ENCODE measurements around the gene DDX31.

Gene DDX31

GRCh38 chr9:132547436-132547835 is 122.3 kb downstream of the DDX31 start:
- Histone ChIP-seq H3K4ac (ENCODE audit: low read length) (peak overlapping the region; percentile 55), H2BK12ac (ENCODE audit: low read length) (peak overlapping the region; percentile 99), H3K4me1 (ENCODE audit: control insufficient read depth in 2 of 2, insufficient read depth in 1 of 2, low read depth in 1 of 2, low read length in 2 of 2) (peaks cover 31 to 33% of the 10 kb centered on the region in 2 donors), H3K4me2 (ENCODE audit: insufficient read depth, low read length, poor library complexity, severe bottlenecking) (no peak overlapping the region), H3K79me1 (ENCODE audit: low read depth, low read length) (no peaks in the 10 kb centered on the region), H2BK5ac (ENCODE audit: low read length) (peak overlapping the region; percentile 58), H3K14ac (ENCODE audit: low read length) (no peak overlapping the region), H3K23ac (ENCODE audit: low read depth, low read length, poor library complexity) (no peak overlapping the region), H4K91ac (ENCODE audit: low read depth, low read length, poor library complexity) (no peak overlapping the region), H3K27ac (replicated peaks; ENCODE audit: low read length) (no peak overlapping the region), H3K4me3 (ENCODE audit: low read length in 2 of 2) (no peak overlapping the region), H3K27me3 (ENCODE audit: control insufficient read depth in 3 of 3, insufficient read depth in 3 of 3, low read depth in 1 of 3, low read length in 3 of 3) (peaks cover 0 to 22% (median 0%) of the 10 kb centered on the region in 3 experiments), H2AK5ac (ENCODE audit: low read depth, low read length) (peak overlapping the region; percentile 98), H2AFZ (ENCODE audit: low read length) (no peak overlapping the region), H3K9ac (ENCODE audit: low read depth, low read length, poor library complexity) (peak overlapping the region; percentile 30), H3K9me3 (replicated peaks in 1 of 2; ENCODE audit: control insufficient read depth in 2 of 2, insufficient read depth in 1 of 2, low read depth in 1 of 2, low read length in 2 of 2) (no peaks in the 10 kb centered on the region), H4K8ac (ENCODE audit: low read depth, low read length) (no peak overlapping the region), H2BK15ac (ENCODE audit: low read length) (peak overlapping the region; percentile 97), H3K36me3 (replicated peaks in 1 of 2; ENCODE audit: control insufficient read depth in 2 of 2, insufficient read depth in 2 of 2, low read length in 2 of 2) (no peaks in the 10 kb centered on the region), H3K18ac (ENCODE audit: low read length) (peak overlapping the region; percentile 85), H2BK120ac (ENCODE audit: low read depth, low read length) (peak overlapping the region; percentile 24)
- no peak for DNase-seq (ENCODE audit: low spot score)
- no CpG with 5 or more reads among the region's 13 CpGs for WGBS, 2 donors (ENCODE audit: extremely low coverage in 2 of 2, insufficient read length in 2 of 2, insufficient replicate concordance in 1 of 2)

- no peaks in the 10 kb centered on the region for H3K36me3 ChIP-seq (replicated peaks in 1 of 2; ENCODE audit: control insufficient read depth in 2 of 2, insufficient read depth in 2 of 2, low read length in 2 of 2)
- no peak overlapping the region for H3K27ac ChIP-seq (replicated peaks; ENCODE audit: low read length)
- H2BK120ac ChIP-seq (ENCODE audit: low read depth, low read length) = peak overlapping the region; percentile 24
- peak overlapping the region; percentile 58 for H2BK5ac ChIP-seq (ENCODE audit: low read length)
- H3K4me2 ChIP-seq (ENCODE audit: insufficient read depth, low read length, poor library complexity, severe bottlenecking) = no peak overlapping the region
- H3K23ac ChIP-seq (ENCODE audit: low read depth, low read length, poor library complexity) = peak overlapping the region; percentile 37
- H3K4me3 ChIP-seq (ENCODE audit: low read length in 2 of 2) = no peak overlapping the region
- peak overlapping the region; percentile 87 for H2AFZ ChIP-seq (ENCODE audit: low read length)
- peak overlapping the region; percentile 30 for H3K9ac ChIP-seq (ENCODE audit: low read depth, low read length, poor library complexity)
- H2AK5ac ChIP-seq (ENCODE audit: low read depth, low read length) = peak overlapping the region; percentile 98
- H4K8ac ChIP-seq (ENCODE audit: low read depth, low read length) = no peak overlapping the region
- H2BK12ac ChIP-seq (ENCODE audit: low read length) = peak overlapping the region; percentile 99
- no peaks in the 10 kb centered on the region for H3K79me1 ChIP-seq (ENCODE audit: low read depth, low read length)
- H3K4ac ChIP-seq (ENCODE audit: low read length) = peak overlapping the region; percentile 55
- H3K9me3 ChIP-seq (replicated peaks in 1 of 2; ENCODE audit: control insufficient read depth in 2 of 2, insufficient read depth in 1 of 2, low read depth in 1 of 2, low read length in 2 of 2) = no peaks in the 10 kb centered on the region
- no peak overlapping the region for H3K14ac ChIP-seq (ENCODE audit: low read length)
- H4K91ac ChIP-seq (ENCODE audit: low read depth, low read length, poor library complexity) = no peak overlapping the region
- H3K18ac ChIP-seq (ENCODE audit: low read length) = peak overlapping the region; percentile 85
- peak overlapping the region; percentile 97 for H2BK15ac ChIP-seq (ENCODE audit: low read length)
- no CpG with 5 or more reads among the region's 7 CpGs for whole genome bisulfite sequencing, 2 donors (ENCODE audit: extremely low coverage in 2 of 2, insufficient read length in 2 of 2, insufficient replicate concordance in 1 of 2)
- peaks cover 33 to 34% of the 10 kb centered on the region in 2 donors for H3K4me1 ChIP-seq (ENCODE audit: control insufficient read depth in 2 of 2, insufficient read depth in 1 of 2, low read depth in 1 of 2, low read length in 2 of 2)
- DNase-seq (ENCODE audit: low spot score) = no peak
- H3K27me3 ChIP-seq (ENCODE audit: control insufficient read depth in 3 of 3, insufficient read depth in 3 of 3, low read depth in 1 of 3, low read length in 3 of 3) = peaks cover 0 to 26% (median 0%) of the 10 kb centered on the region in 3 experiments
Observed at GRCh38 chr9:132547052-132547431, 122.7 kb downstream of the DDX31 start.

- Histone ChIP-seq H2BK5ac (ENCODE audit: low read length) (peak overlapping the region; percentile 58), H2BK12ac (ENCODE audit: low read length) (peak overlapping the region; percentile 99), H3K27ac (replicated peaks; ENCODE audit: low read length) (peak overlapping the region; percentile 50), H3K79me1 (ENCODE audit: low read depth, low read length) (no peaks in the 10 kb centered on the region), H3K23ac (ENCODE audit: low read depth, low read length, poor library complexity) (peak overlapping the region; percentile 67), H3K9me3 (replicated peaks in 1 of 2; ENCODE audit: control insufficient read depth in 2 of 2, insufficient read depth in 1 of 2, low read depth in 1 of 2, low read length in 2 of 2) (no peaks in the 10 kb centered on the region), H3K9ac (ENCODE audit: low read depth, low read length, poor library complexity) (no peak overlapping the region), H3K18ac (ENCODE audit: low read length) (peak overlapping the region; percentile 91), H3K4me1 (ENCODE audit: control insufficient read depth in 2 of 2, insufficient read depth in 1 of 2, low read depth in 1 of 2, low read length in 2 of 2) (peaks cover 33% of the 10 kb centered on the region in 2 donors), H2BK15ac (ENCODE audit: low read length) (peak overlapping the region; percentile 97), H2AFZ (ENCODE audit: low read length) (peak overlapping the region; percentile 87), H3K36me3 (replicated peaks in 1 of 2; ENCODE audit: control insufficient read depth in 2 of 2, insufficient read depth in 2 of 2, low read length in 2 of 2) (no peaks in the 10 kb centered on the region), H2AK5ac (ENCODE audit: low read depth, low read length) (peak overlapping the region; percentile 98), H3K4me3 (ENCODE audit: low read length in 2 of 2) (peak overlapping the region in 1 of 2 donors; percentile 37), H2BK120ac (ENCODE audit: low read depth, low read length) (peak overlapping the region; percentile 24), H4K8ac (ENCODE audit: low read depth, low read length) (no peak overlapping the region), H3K14ac (ENCODE audit: low read length) (peak overlapping the region; percentile 51), H3K4ac (ENCODE audit: low read length) (peak overlapping the region; percentile 58), H4K91ac (ENCODE audit: low read depth, low read length, poor library complexity) (no peak overlapping the region), H3K4me2 (ENCODE audit: insufficient read depth, low read length, poor library complexity, severe bottlenecking) (peak overlapping the region; percentile 61), H3K27me3 (ENCODE audit: control insufficient read depth in 3 of 3, insufficient read depth in 3 of 3, low read depth in 1 of 3, low read length in 3 of 3) (peaks cover 0 to 26% (median 0%) of the 10 kb centered on the region in 3 experiments)
- peak; percentile 43 for DNase-seq (ENCODE audit: low spot score)
- WGBS, 2 donors (ENCODE audit: extremely low coverage in 2 of 2, insufficient read length in 2 of 2, insufficient replicate concordance in 1 of 2) = no CpG with 5 or more reads among the region's 27 CpGs
Observed at GRCh38 chr9:132546148-132547051, 123.4 kb downstream of the DDX31 start.

GRCh38 chr9:132545578-132545977 is 124.2 kb downstream of the DDX31 start:
- no peak overlapping the region for H3K4ac ChIP-seq (ENCODE audit: low read length)
- H2BK12ac ChIP-seq (ENCODE audit: low read length) = no peak overlapping the region
- no peak overlapping the region for H2BK120ac ChIP-seq (ENCODE audit: low read depth, low read length)
- no peak overlapping the region for H3K23ac ChIP-seq (ENCODE audit: low read depth, low read length, poor library complexity)
- H4K91ac ChIP-seq (ENCODE audit: low read depth, low read length, poor library complexity) = no peak overlapping the region
- no peak overlapping the region for H4K8ac ChIP-seq (ENCODE audit: low read depth, low read length)
- no CpG with 5 or more reads among the region's 9 CpGs for WGBS, 2 donors (ENCODE audit: extremely low coverage in 2 of 2, insufficient read length in 2 of 2, insufficient replicate concordance in 1 of 2)
- H3K14ac ChIP-seq (ENCODE audit: low read length) = no peak overlapping the region
- no peak overlapping the region for H3K9ac ChIP-seq (ENCODE audit: low read depth, low read length, poor library complexity)
- H3K9me3 ChIP-seq (replicated peaks in 1 of 2; ENCODE audit: control insufficient read depth in 2 of 2, insufficient read depth in 1 of 2, low read depth in 1 of 2, low read length in 2 of 2) = no peaks in the 10 kb centered on the region
- no peak for DNase-seq (ENCODE audit: low spot score)
- H3K79me1 ChIP-seq (ENCODE audit: low read depth, low read length) = no peaks in the 10 kb centered on the region
- H2AK5ac ChIP-seq (ENCODE audit: low read depth, low read length) = peak overlapping the region; percentile 18
- H3K18ac ChIP-seq (ENCODE audit: low read length) = peak overlapping the region; percentile 79
- H3K36me3 ChIP-seq (replicated peaks in 1 of 2; ENCODE audit: control insufficient read depth in 2 of 2, insufficient read depth in 2 of 2, low read length in 2 of 2) = no peaks in the 10 kb centered on the region
- H3K4me3 ChIP-seq (ENCODE audit: low read length in 2 of 2) = no peak overlapping the region
- peaks cover 0 to 32% (median 0%) of the 10 kb centered on the region in 3 experiments for H3K27me3 ChIP-seq (ENCODE audit: control insufficient read depth in 3 of 3, insufficient read depth in 3 of 3, low read depth in 1 of 3, low read length in 3 of 3)
- H2AFZ ChIP-seq (ENCODE audit: low read length) = peak overlapping the region; percentile 87
- no peak overlapping the region for H3K27ac ChIP-seq (replicated peaks; ENCODE audit: low read length)
- H3K4me2 ChIP-seq (ENCODE audit: insufficient read depth, low read length, poor library complexity, severe bottlenecking) = no peak overlapping the region
- peak overlapping the region; percentile 58 for H2BK5ac ChIP-seq (ENCODE audit: low read length)
- H2BK15ac ChIP-seq (ENCODE audit: low read length) = peak overlapping the region; percentile 6
- H3K4me1 ChIP-seq (ENCODE audit: control insufficient read depth in 2 of 2, insufficient read depth in 1 of 2, low read depth in 1 of 2, low read length in 2 of 2) = peaks cover 33% of the 10 kb centered on the region in 2 donors
